HEK293 (cell line): Measurements from ENCODE around the gene PIEZO1.

Source experiments
- BCL11B ChIP-seq: fragments of 450-650 bp; formaldehyde crosslinking; IDR thresholded peaks from 2 replicates; pipeline ENCODE4 v1.5.1; 2016; ENCODE audit warnings: low read depth, missing biosample characterization, missing genetic modification characterization
- KLF8 ChIP-seq: fragments of 450-650 bp; formaldehyde crosslinking; IDR thresholded peaks from 2 replicates; pipeline ENCODE4 v1.5.1; 2016; ENCODE audit warnings: missing biosample characterization, missing genetic modification characterization
- KLF9 ChIP-seq: fragments of 450-650 bp; formaldehyde crosslinking; IDR thresholded peaks from 2 replicates; pipeline ENCODE4 v1.5.1; 2016; ENCODE audit warnings: missing biosample characterization, missing genetic modification characterization, low read depth
- PRDM2 ChIP-seq: fragments of 450-650 bp; formaldehyde crosslinking; IDR thresholded peaks from 2 replicates; pipeline ENCODE4 v1.5.1; 2016; ENCODE audit warnings: missing biosample characterization, missing genetic modification characterization, borderline replicate concordance
- PRDM6 ChIP-seq: fragments of 450-650 bp; formaldehyde crosslinking; IDR thresholded peaks from 2 replicates; pipeline ENCODE4 v1.5.1; 2017; ENCODE audit warnings: missing biosample characterization, missing genetic modification characterization
- SALL2 ChIP-seq: fragments of 450-650 bp; formaldehyde crosslinking; IDR thresholded peaks from 2 replicates; pipeline ENCODE4 v1.5.0; 2017; ENCODE audit warnings: missing biosample characterization, mild to moderate bottlenecking, missing genetic modification characterization, borderline replicate concordance
- SP3 ChIP-seq: fragments of 450-650 bp; formaldehyde crosslinking; IDR thresholded peaks from 2 replicates; pipeline ENCODE4 v1.5.1; 2016; ENCODE audit warnings: missing biosample characterization, missing genetic modification characterization
- ZBTB8A ChIP-seq: fragments of 450-650 bp; formaldehyde crosslinking; IDR thresholded peaks from 2 replicates; pipeline ENCODE4 v1.5.1; 2016; ENCODE audit warnings: missing biosample characterization, missing genetic modification characterization
- ZFP69B ChIP-seq: fragments of 450-650 bp; formaldehyde crosslinking; IDR thresholded peaks from 2 replicates; pipeline ENCODE4 v1.5.1; 2016; ENCODE audit warnings: missing biosample characterization, missing genetic modification characterization
- ZNF138 ChIP-seq: fragments of 450-650 bp; formaldehyde crosslinking; IDR thresholded peaks from 2 replicates; pipeline ENCODE4 v1.5.1; 2016; ENCODE audit warnings: missing biosample characterization, missing genetic modification characterization, borderline replicate concordance
- ZNF16 ChIP-seq: fragments of 450-650 bp; formaldehyde crosslinking; IDR thresholded peaks from 2 replicates; pipeline ENCODE4 v1.5.1; 2016; ENCODE audit warnings: low read depth, missing biosample characterization, missing genetic modification characterization
- ZNF292 ChIP-seq: fragments of 450-650 bp; formaldehyde crosslinking; IDR thresholded peaks from 2 replicates; pipeline ENCODE4 v1.5.1; 2016; ENCODE audit warnings: low read depth, missing biosample characterization, missing genetic modification characterization, borderline replicate concordance
- ZNF350 ChIP-seq: fragments of 450-650 bp; formaldehyde crosslinking; IDR thresholded peaks from 2 replicates; pipeline ENCODE4 v1.5.0; 2017; ENCODE audit warnings: missing biosample characterization, mild to moderate bottlenecking, missing genetic modification characterization
- ZNF423 ChIP-seq: fragments of 450-650 bp; formaldehyde crosslinking; IDR thresholded peaks from 2 replicates; pipeline ENCODE4 v1.5.1; 2016; ENCODE audit warnings: missing biosample characterization, missing genetic modification characterization
- ZNF433 ChIP-seq: fragments of 450-650 bp; formaldehyde crosslinking; IDR thresholded peaks from 2 replicates; pipeline ENCODE4 v1.5.1; 2016; ENCODE audit warnings: missing biosample characterization, missing genetic modification characterization, low read depth
- ZNF518A ChIP-seq: fragments of 450-650 bp; formaldehyde crosslinking; conservative IDR thresholded peaks from 2 replicates; pipeline ENCODE4 v1.5.1; 2016; ENCODE audit warnings: low read depth, missing biosample characterization, missing genetic modification characterization
- ZNF558 ChIP-seq: fragments of 450-650 bp; formaldehyde crosslinking; IDR thresholded peaks from 2 replicates; pipeline ENCODE4 v1.5.1; 2016; ENCODE audit warnings: missing biosample characterization, missing genetic modification characterization
- ZNF600 ChIP-seq: fragments of 450-650 bp; formaldehyde crosslinking; IDR thresholded peaks from 2 replicates; pipeline ENCODE4 v1.5.1; 2016; ENCODE audit warnings: missing biosample characterization, missing genetic modification characterization
- ZNF610 ChIP-seq: fragments of 450-650 bp; formaldehyde crosslinking; IDR thresholded peaks from 2 replicates; pipeline ENCODE4 v1.5.1; 2016; ENCODE audit warnings: missing biosample characterization, missing genetic modification characterization, borderline replicate concordance
- ZNF747 ChIP-seq: fragments of 450-650 bp; formaldehyde crosslinking; IDR thresholded peaks from 2 replicates; pipeline ENCODE4 v1.5.1; 2016; ENCODE audit warnings: missing biosample characterization, missing genetic modification characterization
- ZNF785 ChIP-seq: fragments of 450-650 bp; formaldehyde crosslinking; IDR thresholded peaks from 2 replicates; pipeline ENCODE4 v1.5.1; 2016; ENCODE audit warnings: missing biosample characterization, missing genetic modification characterization
- TF ChIP-seq, protein P1 (sequence below): fragments of 450-650 bp; formaldehyde crosslinking; IDR thresholded peaks from 2 replicates; pipeline ENCODE4 v1.5.1; 2016; ENCODE audit warnings: missing biosample characterization, missing genetic modification characterization

The PIEZO1 gene

DNA sequence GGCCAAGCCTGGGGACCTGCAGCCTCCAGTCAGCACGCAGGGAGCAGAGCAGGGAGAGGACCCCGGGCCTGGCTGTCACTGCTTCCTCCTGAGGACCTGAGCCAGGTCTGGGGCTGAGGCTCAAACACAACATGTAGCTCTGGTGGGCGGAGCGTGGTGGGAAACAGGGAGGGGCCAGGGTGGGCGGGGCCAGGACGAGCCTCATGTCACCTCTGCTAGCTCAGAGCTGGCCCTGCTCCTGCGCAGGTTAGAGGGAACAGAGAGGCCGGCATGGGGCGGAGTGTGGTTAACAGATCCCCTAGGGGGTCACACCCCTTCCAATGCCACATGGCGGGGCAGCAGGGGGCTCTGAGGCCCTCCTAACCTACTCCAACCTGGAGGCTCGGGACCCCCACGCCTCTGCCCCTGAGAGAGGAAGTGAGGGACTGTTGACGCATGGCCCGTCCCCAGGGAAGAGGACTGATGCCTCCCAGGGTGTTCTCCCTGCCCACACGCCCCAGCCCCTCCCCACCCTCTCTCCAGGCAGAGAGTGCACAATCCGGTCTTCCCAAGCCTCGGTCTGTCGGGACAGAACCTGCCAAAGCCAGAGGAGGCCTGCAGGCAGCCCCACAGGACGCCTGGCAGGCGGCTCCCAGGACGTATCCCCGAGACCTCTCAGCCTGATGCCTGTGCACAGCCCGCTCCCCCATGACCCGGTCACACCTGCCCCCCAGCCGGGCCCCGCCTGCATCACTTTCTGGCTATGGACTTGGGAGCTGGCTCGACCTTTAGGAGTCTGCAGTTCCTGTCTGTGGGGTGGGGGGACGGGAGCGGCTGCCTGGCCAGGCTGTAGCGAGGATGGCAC, 15.2 kb downstream of the PIEZO1 start (continued):
- TF ChIP-seq ZNF518A (tag by site-specific recombination) (no peak), KLF9 (tag by site-specific recombination) (peak; percentile 71; the same call in 1 of the 2 replicates), ZNF433 (tag by site-specific recombination) (no peak), ZNF600 (tag by site-specific recombination) (no peak; the same call in 1 of the 2 replicates), ZNF610 (tag by site-specific recombination) (0 out of 2 replicates have a peak, but pooled peaks have one; percentile 15), KLF8 (tag by site-specific recombination) (0 out of 2 replicates have a peak, but pooled peaks have one; percentile 54), ZNF16 (no peak), ZNF747 (tag by site-specific recombination) (no peak), ZNF785 (tag by site-specific recombination) (no peak), ZNF292 (tag by site-specific recombination) (no peak), ZNF350 (tag by site-specific recombination) (no peak), ZBTB8A (no peak), BCL11B (tag by site-specific recombination) (no peak), SP3 (peak; percentile 42; the same call in 1 of the 2 replicates), ZFP69B (tag by site-specific recombination) (no peak), ZNF558 (no peak), SALL2 (no peak), PRDM2 (tag by site-specific recombination) (no peak), ZNF423 (peak; percentile 86), PRDM6 (tag by site-specific recombination) (no peak), ZNF138 (no peak)
- TF ChIP-seq, protein P1, sequence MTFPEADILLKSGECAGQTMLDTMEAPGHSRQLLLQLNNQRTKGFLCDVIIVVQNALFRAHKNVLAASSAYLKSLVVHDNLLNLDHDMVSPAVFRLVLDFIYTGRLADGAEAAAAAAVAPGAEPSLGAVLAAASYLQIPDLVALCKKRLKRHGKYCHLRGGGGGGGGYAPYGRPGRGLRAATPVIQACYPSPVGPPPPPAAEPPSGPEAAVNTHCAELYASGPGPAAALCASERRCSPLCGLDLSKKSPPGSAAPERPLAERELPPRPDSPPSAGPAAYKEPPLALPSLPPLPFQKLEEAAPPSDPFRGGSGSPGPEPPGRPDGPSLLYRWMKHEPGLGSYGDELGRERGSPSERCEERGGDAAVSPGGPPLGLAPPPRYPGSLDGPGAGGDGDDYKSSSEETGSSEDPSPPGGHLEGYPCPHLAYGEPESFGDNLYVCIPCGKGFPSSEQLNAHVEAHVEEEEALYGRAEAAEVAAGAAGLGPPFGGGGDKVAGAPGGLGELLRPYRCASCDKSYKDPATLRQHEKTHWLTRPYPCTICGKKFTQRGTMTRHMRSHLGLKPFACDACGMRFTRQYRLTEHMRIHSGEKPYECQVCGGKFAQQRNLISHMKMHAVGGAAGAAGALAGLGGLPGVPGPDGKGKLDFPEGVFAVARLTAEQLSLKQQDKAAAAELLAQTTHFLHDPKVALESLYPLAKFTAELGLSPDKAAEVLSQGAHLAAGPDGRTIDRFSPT (tag by site-specific recombination): peak; percentile 51
